Superior temporal gyrus (tissue), 1 donor: Measurements from ENCODE around the gene CYP2F1.
"Not testable (repeated sequence)": the region's sequence is repeated elsewhere in the genome, so short reads cannot be mapped to it uniquely, and the experiment has no call there.

Source experiments
- DNase-seq: peaks from one replicate; pipeline ENCODE4 v3.0.0-alpha.2; 2016; ENCODE audit errors: extremely low spot score

Gene CYP2F1, protein sequence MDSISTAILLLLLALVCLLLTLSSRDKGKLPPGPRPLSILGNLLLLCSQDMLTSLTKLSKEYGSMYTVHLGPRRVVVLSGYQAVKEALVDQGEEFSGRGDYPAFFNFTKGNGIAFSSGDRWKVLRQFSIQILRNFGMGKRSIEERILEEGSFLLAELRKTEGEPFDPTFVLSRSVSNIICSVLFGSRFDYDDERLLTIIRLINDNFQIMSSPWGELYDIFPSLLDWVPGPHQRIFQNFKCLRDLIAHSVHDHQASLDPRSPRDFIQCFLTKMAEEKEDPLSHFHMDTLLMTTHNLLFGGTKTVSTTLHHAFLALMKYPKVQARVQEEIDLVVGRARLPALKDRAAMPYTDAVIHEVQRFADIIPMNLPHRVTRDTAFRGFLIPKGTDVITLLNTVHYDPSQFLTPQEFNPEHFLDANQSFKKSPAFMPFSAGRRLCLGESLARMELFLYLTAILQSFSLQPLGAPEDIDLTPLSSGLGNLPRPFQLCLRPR

DNA sequence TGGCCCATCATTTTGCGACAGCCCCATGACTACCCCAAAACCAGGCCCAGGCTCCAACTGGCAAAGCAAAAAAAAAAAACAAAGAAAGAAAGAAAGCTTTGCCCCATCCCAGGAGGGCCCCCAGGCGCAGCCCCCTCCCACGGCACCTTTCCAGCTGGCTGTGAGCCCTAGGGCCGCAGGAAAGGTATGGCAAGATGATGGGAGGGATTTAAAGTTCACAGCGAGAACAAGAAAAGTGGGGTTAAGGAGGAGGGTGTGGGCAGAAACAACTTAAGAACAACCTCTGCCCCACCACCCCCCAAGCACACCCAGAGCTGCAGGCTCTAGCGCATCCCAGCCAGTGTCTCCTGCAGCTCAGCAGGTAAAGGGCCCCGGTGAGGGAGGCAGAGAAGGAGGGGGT is at the start of gene CYP2F1:
Gene CYP2F1, plus strand, starts transcription at position 301 of the 400 bp plus-strand sequence. CDS start 1,757 bp downstream, outside the sequence.
- DNase-seq, result no peak

DNA sequence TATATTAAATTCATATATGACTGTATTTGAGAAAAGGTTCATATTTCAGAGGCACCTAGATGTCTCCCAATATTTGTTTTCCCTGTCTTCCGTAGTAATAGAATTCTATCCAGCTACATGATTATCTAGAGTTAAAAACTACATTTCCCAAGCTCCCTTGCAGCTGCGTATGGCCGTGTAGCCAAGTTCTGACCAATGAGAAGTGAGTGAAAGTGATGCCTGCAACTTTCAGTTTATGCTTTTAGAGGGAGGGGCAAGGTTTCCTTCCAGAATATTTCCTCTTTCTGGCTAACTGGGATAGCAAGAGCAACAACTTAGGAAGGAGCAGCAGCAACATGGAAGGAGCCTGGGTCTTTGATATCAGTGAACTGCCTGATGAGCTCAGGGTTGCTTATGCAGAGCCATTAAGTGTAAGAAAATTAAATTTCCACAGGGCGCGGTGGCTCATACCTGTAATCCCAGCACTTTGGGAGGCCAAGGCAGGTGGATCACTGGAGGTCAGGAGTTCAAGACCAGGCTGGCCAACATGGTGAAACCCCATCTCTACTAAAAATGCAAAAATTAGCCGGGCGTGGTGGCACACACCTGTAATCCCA is 49.2 kb upstream of the CYP2F1 start:
- DNase-seq, result no peak

DNA sequence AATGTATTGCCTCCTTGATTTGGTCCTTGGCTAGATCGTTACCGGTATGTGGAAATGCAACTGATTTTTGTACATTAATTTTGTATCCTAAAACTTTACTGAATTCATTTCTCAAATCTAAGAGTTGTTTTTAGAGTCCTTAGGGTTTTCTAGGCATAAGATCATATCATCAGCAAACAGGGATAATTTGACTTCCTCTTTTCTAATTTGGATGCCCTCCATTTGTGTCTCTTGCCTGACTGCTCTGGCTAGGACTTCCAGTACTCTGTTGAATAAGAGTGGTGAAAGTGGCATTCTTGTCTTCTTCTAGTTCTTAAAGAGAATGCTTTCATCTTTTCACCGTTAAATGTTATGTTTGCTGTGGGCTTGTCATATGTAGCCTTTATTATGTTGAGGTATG is 37.9 kb upstream of the CYP2F1 start:
- DNase-seq, result no peak

DNA sequence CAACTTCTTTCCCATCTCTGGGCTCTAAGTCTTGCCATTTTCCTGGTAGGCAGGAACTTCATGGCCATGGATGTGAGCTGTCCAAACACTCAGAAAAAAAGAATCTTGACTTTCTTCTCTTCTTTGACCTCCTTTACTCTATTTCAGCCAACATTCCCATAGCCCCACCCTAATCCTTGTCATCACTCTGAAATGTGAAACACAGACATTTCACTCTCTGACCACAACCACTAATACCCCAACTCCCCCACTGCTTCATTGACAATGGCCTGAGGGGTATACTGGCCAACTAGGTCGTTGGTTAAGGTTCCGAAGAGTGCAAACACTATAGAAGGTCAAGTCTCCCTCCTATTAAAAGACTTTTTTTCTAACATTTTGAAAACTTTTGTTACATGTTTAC is 30.7 kb upstream of the CYP2F1 start:
- DNase-seq, result no peak

DNA sequence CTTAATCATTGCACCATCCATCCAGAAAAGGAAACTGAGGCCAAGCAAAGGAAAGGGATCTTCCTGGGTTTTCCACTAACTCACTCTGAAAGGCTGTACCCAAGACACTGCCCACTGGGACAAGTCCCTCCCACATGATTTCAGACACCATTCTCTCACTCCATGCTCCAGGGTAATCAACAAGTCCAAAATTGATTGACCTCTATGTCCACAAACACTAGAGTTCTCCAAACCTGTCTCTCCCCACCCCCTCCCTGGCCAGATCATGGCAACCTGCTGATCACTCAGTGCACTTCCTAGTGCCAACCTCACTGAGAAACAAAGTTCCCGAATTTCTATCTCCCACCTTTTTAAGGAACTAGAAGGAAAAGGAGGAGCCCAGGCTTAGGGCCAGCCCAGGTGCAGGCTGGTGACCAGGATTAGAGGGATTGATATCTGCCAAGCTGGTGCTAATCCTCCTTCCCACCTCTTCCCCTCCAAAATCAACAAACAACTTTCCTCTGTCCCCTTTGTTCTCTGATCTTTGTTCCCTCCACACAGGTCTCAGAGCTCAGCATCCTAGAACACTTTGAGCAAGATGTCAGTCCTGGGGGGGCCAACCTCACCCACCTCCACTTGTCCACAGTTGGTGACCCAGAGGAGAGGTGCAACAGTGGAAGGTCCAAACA is 28.4 kb upstream of the CYP2F1 start:
- DNase-seq, result no peak

DNA sequence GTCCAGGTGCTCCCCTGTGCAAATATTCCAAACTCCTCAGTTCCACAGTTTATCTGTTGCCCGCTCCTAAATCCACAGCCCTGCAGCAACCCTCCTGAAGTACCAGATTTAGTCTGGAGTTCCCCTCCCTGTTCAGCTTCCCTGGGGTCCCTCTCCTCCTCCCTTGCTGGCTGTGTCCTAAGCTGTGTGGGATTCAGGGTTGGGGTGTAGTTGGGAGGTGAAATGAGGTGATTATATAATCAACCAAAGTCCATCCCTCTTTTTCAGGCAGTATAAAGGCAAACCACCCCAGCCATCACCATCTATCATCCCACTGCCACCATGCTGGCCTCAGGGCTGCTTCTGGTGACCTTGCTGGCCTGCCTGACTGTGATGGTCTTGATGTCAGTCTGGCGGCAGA is 26.1 kb upstream of the CYP2F1 start, which contains the start of gene CYP2A13:
Gene CYP2A13, plus strand, starts transcription at position 301 of the 400 bp plus-strand sequence. Its CDS starts 21 bp downstream, at position 322.
- DNase-seq, result no peak

DNA sequence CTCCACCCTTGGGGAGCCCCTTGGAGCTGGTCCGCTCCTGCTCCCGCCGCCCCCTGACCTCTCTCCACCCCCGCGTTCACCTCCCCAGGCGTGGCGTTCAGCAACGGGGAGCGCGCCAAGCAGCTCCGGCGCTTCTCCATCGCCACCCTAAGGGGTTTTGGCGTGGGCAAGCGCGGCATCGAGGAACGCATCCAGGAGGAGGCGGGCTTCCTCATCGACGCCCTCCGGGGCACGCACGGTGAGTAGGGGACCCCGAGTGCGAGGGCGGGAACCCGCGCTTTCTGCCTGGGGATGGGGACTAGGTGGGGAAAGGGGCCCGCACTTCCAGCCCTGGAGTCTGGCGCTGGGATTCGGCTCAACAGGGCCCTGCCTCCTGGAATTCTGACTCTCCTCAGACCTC is 24.3 kb upstream of the CYP2F1 start:
- no peak for DNase-seq

DNA sequence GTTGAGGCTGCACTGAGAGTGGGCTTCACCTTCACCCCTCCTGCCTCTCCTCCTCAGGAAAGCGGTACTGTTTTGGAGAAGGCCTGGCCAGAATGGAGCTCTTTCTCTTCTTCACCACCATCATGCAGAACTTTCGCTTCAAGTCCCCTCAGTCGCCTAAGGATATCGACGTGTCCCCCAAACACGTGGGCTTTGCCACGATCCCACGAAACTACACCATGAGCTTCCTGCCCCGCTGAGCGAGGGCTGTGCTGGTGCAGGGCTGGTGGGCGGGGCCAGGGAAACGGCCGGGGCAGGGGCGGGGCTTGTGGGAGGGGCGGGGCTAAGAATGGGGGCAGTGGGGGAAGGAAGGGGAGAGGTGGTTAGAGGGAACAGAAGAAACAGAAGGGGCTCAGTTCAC is 18.5 kb upstream of the CYP2F1 start:
- no peak for DNase-seq

DNA sequence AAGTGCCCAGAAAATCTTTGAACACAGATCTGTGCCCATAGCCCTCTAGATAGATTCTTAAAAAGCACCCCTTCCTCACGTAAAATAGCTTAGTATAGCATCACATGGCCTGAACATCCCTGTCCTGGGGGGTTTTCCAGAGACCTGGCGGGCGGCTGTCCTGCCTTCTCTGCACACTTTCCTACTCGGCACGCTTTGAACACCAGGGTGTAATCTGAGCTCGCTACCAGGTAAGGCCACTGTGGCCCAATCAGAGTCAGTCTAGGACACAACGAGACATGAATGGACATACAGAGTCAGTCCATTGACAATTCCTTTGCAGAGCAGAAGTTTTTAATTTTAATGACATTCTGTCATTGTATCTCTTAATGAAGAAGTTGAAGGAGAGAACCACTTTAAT is 17.9 kb upstream of the CYP2F1 start:
- no peak for DNase-seq

DNA sequence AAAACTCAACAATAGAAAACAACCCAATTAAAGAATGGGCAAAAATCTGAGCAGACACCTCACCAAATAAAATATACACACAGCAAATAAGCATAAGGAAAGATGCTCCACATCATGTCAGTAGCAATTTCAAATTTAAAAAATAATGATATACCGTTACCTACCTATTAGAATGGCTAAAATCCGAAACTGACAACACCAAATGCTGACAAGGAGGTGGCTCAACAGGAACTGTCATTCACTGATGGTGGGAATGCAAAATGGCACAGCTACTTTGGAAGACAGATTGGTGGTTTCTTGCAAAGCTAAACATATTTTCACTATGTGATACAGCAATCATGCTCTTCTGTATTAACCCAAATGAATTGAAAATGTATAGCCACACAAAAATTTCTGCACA is 16.9 kb upstream of the CYP2F1 start:
- DNase-seq, result no peak

DNA sequence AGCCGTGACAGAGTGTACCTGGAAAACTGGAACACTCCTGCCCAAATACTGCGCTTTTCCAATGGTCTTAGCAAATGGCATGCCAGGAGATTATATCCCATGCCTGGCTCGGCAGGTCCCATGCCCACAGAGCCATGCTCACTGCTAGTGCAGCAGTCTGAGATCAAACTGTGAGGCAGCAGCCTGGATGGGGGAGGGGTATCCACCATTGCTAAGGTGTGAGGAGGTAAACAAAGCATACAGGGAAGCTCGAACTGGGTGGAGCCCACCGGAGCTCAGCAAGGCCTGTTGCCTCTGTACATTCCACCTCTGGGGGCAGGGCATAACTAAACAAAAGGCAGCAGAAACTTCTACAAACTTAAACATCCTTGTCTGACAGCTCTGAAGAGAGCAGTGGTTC is 15.5 kb upstream of the CYP2F1 start:
- no peak for DNase-seq

DNA sequence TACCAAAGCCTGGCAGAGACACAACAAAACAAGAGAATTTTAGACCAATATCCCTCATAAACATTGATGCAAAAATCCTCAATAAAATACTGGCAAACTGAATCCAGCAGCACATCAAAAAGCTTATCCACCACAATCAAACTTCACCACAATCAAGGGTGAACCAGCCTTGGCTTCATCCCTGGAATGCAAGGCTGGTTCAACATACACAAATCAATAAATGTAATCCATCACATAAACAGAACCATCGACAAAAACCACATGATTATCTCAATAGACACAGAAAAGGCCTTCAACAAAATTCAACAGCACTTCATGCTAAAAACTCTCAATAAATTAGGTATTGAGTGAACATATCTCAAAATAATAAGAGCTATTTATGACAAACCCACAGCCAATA is 12.0 kb upstream of the CYP2F1 start:
- DNase-seq, result not testable (repeated sequence)

DNA sequence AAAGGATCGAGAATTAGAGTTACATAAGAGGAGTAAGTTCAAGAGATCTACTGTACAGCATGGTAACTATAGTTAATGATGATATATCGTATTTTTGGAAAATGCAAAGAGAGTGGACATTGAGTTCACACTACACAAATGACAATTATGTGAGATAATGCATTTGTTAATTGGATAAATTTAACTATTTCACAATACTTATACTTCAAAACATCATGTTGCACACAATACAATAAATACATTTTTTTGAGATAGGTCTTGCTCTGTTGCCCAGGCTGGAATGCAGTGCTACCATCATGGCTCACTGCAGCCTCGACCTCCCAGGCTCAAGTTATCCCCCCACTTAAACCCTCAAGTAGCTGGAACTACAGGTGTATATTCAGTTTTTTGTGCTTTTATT is 8.1 kb upstream of the CYP2F1 start:
- DNase-seq, result no peak

DNA sequence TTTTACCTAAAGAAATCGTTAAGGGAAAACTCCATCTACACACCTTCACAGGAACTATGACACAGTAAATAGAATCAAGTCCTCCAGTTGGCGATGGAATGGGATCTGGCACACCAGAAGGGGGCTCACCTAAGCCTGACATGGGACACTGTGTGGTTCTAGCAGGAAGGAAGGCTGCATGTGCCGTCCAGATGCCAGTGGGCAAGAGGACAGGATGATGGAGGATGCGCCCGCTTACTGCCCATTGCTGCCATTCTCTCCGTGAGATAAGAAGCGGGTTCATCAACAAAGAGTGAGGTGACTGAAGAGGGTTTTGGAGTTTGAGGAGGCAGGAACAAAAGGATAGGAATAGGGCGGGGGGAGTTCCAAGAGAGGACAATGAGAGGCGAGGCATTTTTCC is 2.9 kb upstream of the CYP2F1 start:
- no peak for DNase-seq

DNA sequence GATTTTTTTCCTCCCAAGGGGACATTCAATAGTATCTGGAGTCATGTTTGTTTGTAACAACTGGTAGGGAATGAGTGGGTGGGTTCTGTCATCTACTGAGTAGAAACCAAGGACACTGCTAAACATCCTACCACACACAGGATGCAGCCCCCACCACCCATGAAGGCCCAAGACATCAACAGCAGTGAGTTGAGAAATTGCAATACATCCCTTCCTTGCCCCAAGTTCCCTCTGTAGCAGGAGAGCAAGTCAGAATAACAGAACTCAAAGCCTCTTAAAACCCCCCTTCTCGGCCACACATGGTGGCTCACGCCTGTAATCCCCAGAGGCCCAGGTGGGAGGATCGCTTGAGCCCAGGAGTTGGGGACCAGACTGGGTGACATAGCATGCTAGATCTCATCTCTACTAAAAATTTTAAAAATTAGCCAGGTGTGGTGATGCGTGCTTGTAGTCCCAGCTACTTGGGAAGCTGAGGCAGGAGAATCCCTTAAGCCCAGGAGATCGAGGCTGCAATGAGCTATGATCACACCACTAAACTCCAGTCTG is 2.4 kb upstream of the CYP2F1 start:
- no peak for DNase-seq

DNA sequence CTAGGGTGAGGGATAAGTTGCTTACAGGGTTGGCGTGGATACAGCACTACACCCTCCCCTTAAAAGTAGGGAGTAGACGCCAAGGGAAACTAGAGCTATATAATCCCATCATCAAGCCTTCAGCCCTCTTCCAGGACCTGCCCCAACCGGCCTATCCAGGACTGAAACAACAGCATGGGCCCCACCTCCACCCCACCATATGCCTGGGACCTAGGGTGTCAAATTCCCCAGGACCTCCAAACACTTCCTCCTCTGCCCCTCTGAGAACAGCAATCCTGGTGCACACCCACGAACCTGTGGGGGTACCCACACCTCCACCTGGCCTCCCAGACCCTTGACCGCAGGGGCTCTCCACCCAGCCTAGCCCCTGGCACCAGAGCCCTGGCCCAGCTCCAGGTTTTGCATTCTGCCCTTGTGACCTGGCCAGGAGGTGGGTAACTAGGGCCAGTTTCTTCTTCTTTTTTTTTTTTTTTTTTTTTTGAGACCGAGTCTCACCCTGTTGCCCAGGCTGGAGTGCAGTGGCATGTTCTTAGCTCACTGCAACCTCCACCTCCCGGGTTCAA is 1.4 kb upstream of the CYP2F1 start:
- DNase-seq, result no peak

DNA sequence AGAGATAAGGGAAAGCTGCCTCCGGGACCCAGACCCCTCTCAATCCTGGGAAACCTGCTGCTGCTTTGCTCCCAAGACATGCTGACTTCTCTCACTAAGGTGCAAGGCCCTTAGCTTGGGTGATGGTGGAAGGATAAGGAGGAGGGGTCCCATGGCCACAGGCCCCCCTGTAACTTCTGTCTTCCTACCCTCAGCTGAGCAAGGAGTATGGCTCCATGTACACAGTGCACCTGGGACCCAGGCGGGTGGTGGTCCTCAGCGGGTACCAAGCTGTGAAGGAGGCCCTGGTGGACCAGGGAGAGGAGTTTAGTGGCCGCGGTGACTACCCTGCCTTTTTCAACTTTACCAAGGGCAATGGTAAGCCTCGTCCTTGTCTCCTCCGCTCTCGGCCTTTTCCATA is 2.0 kb downstream of the CYP2F1 start:
- DNase-seq, result no peak

DNA sequence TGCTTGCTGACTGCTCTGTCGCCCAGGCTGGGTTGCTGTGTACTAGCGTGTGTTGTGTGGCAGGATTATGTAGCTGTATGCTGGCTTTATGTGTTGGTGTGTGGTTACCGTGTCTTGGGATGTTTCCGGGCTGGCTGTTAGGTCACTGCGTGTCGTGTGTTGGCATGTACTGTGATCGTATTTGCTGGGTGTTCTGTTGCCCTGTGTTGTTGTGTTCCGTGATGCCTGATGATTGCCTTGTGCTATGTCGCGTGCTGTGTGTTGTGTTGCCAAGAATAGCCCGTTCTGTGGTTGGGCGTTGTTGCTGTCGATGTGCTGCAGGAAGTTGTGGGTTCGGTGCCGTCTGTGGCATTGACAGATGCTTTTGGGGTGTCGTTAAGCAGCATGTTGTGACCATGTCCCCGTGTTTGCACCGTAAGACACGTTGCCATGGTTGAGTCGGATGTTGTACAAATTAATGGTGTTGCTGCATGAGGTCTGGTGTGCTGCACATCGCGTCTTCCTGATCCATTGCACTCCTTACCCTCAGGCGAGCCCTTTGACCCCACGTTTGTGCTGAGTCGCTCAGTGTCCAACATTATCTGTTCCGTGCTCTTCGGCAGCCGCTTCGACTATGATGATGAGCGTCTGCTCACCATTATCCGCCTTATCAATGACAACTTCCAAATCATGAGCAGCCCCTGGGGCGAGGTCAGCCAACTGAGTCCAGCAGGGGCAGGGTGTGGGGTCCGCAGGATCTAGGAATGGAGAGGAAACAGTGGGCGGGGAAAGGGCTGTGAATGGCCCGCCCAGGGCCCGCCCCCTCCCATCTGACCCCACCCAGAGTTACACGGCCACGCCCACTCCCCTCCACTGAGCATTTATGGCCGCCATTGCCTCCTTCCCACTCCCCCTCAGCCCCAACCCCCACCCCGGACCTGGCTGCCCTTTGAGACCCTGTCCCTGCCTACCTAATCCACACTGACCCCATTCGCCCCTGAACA is 7.0 kb downstream of the CYP2F1 start:
- not testable (repeated sequence) for DNase-seq

DNA sequence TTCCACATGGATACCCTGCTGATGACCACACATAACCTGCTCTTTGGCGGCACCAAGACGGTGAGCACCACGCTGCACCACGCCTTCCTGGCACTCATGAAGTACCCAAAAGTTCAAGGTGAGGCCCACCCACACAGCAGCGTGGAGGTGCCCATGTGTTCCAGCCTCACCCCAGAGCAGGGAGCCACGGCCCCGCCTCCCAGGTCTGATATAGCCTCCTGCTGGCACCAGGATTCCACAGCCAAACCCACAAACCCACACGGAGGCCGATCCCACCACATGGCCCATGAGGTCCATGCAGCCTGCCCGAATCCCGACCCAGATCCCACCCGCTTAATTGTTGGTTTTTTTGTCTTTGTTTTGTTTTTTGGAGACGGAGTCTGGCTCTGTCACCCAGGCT is 8.6 kb downstream of the CYP2F1 start:
- not testable (repeated sequence) for DNase-seq

DNA sequence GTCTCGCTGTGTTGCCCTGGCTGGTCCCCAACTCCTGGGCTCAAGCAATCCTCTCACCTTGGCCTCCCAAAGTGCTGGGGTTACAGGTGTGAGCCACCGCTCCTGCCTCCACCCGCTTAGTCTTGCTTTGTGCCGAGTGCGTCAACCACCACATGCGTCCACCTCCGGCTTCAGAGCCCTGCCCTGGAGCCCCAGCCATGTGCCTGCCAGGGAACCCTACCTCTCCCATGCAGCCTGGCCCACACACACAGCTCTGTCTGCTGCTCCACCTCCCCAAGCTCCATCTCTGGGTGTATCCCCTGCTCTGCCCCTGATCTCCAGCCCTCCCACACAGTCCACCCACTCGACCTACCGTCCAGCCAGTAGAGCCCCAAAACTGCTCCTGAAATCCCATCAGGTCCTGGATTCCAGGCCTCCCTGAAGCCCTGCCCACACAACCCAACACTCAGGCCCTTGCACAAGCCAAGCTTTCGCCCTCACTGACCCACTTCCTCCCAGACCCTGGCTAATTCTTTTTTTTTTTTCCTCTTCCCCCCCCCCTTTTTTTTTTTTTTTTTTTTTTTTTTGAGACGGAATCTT is 9.6 kb downstream of the CYP2F1 start:
- no peak for DNase-seq
